Spinal cord (tissue), 10 donors: Measurements from ENCODE around the gene CLIP2. TPM values are rescaled to one million over a fixed set of nuclear protein-coding genes. Genes with fewer than 3 reads are reported as not detected.

Source experiments
- DNase-seq, 6 donors: peaks; one replicate each; pipeline versions ENCODE4 v3.0.0 to v3.0.0-alpha.2; 2013 to 2015; ENCODE audit warnings: low spot score in 6 of 6, low read depth in 4 of 6
- H3K27ac ChIP-seq: one replicate; pipeline ENCODE4 v1.5.1; 2013; ENCODE audit warnings: low read depth, low read length, control low read depth
- H3K27me3 ChIP-seq: one replicate; pipeline ENCODE4 v1.6.1; 2013; ENCODE audit warnings: low read length; ENCODE audit not compliant: control insufficient read depth, insufficient read depth
- H3K36me3 ChIP-seq: one replicate; pipeline ENCODE4 v1.6.1; 2013; ENCODE audit warnings: low read length; ENCODE audit not compliant: control insufficient read depth, insufficient read depth
- H3K4me1 ChIP-seq: one replicate; pipeline ENCODE4 v1.6.1; 2013; ENCODE audit warnings: low read length; ENCODE audit not compliant: control insufficient read depth, insufficient read depth
- H3K4me3 ChIP-seq: one replicate; pipeline ENCODE4 v1.5.1; 2013; ENCODE audit warnings: low read depth, low read length, control low read depth
- H3K9me3 ChIP-seq: one replicate; pipeline ENCODE4 v1.6.1; 2013; ENCODE audit warnings: low read length; ENCODE audit not compliant: control insufficient read depth, insufficient read depth
- WGBS: methylation state at CpG from one replicate; pipeline ENCODE4 v1.1.5; 2013; ENCODE audit warnings: missing lambda C conversion rate; ENCODE audit not compliant: insufficient coverage; 5-methylcytosine and 5-hydroxymethylcytosine counted together
- polyA plus RNA-seq, 2 donors: library from polyadenylated mRNA; unstranded; fragments of 120-200 nt; gene quantifications; one replicate each; pipeline ENCODE4 v1.2.1, GENCODE V29; 2013; ENCODE audit not compliant: insufficient read length in 2 of 2
- total RNA-seq, 2 donors: library from RNA; depleted of rRNA in 1 of 2; stranded (reverse); fragments of 120-200 nt in 1 of 2; fragments of >200 nt in 1 of 2; gene quantifications; one replicate each; pipeline versions ENCODE4 v1.2.3 to v1.2.4, GENCODE V29; 2013 to 2014
- donor health status: healthy.

Gene CLIP2
- total and polyA plus RNA-seq, 4 donors, result 34.4 to 110 (median 76.9) TPM

GRCh38 chr7:74356589-74357315, 67.5 kb downstream of the CLIP2 start:
- Histone ChIP-seq H3K36me3 (peaks cover 78% of the 10 kb centered on the region), H3K9me3 (no peaks in the 10 kb centered on the region), H3K27ac (no peak overlapping the region), H3K4me1 (no peaks in the 10 kb centered on the region), H3K27me3 (no peaks in the 10 kb centered on the region), H3K4me3 (no peak overlapping the region)
- no peak for DNase-seq
- 94% methylated on average over 9 of the region's 10 CpGs for WGBS

DNA sequence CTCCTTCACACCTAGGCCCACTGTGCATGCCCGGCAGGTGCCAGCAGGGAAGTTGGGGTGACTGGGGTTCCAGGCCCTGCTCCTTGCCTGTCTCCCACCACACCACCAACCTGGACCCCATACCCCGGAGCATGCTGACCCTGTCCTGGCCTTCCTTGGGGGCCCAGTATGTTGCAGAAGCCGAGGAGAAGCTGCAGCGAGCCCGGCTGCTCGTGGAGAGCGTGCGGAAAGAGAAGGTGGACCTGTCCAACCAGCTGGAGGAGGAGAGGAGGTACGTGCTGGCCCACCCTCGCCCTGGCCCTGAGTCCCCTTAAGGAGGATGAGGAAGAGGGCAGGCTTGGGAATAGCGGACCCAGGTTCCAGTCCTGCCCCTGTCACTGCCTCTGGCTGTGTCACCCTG, 70.8 kb downstream of the CLIP2 start:
- Histone ChIP-seq H3K4me1 (peaks cover 2% of the 10 kb centered on the region), H3K4me3 (no peak overlapping the region), H3K27me3 (no peaks in the 10 kb centered on the region), H3K9me3 (no peaks in the 10 kb centered on the region), H3K27ac (no peak overlapping the region), H3K36me3 (peaks cover 92% of the 10 kb centered on the region)
- DNase-seq, result no peak
- WGBS, result 99% methylated on average over 10 of the region's 11 CpGs

DNA sequence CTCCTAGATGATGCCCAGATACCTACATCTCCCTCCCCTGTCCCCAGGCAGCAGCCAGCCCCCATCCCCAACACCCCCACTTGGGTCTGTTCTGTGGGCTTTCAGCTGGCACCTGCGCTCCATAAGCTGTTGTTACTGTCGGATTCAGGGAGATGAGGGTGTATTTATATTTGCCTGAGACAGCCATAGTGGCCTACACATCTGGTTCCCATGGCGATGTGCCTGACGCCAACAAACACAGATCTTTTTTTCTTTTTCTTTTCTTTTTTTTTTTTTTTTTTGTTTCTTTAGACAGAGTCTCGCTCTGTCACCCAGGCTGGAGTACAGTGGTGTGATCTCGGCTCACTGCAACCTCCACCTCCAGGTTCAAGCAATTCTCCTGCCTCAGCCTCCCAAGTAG, 73.1 kb downstream of the CLIP2 start:
- Histone ChIP-seq H3K27me3 (no peaks in the 10 kb centered on the region), H3K36me3 (peaks cover 92% of the 10 kb centered on the region), H3K4me3 (no peak overlapping the region), H3K4me1 (peaks cover 12% of the 10 kb centered on the region), H3K27ac (no peak overlapping the region), H3K9me3 (no peaks in the 10 kb centered on the region)
- no peak for DNase-seq
- WGBS, result no CpG with 5 or more reads among the region's 6 CpGs

DNA sequence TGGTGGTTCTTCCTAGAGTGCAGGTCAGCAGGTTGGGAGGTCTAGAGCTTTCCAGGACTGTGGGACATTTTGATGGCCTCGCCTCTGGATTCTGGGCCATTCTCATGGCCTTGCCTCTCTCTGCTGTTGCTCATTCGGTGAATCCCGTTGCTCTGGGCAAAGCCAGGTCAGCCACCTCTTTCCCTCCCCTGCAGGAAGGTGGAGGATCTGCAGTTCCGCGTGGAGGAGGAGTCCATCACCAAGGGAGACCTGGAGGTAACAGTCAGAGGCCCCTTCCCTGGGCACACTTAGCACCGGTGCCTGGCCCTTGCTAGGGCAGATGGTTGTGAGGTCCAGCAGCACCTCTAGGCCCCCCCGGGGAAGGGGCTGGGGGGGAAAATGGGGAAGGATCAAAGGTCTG, 74.9 kb downstream of the CLIP2 start:
- Histone ChIP-seq H3K36me3 (peaks cover 91% of the 10 kb centered on the region), H3K27me3 (no peaks in the 10 kb centered on the region), H3K4me3 (no peak overlapping the region), H3K4me1 (peaks cover 12% of the 10 kb centered on the region), H3K27ac (no peak overlapping the region), H3K9me3 (no peaks in the 10 kb centered on the region)
- WGBS, result 80% methylated on average over 7 of the region's 7 CpGs
- no peak for DNase-seq

DNA sequence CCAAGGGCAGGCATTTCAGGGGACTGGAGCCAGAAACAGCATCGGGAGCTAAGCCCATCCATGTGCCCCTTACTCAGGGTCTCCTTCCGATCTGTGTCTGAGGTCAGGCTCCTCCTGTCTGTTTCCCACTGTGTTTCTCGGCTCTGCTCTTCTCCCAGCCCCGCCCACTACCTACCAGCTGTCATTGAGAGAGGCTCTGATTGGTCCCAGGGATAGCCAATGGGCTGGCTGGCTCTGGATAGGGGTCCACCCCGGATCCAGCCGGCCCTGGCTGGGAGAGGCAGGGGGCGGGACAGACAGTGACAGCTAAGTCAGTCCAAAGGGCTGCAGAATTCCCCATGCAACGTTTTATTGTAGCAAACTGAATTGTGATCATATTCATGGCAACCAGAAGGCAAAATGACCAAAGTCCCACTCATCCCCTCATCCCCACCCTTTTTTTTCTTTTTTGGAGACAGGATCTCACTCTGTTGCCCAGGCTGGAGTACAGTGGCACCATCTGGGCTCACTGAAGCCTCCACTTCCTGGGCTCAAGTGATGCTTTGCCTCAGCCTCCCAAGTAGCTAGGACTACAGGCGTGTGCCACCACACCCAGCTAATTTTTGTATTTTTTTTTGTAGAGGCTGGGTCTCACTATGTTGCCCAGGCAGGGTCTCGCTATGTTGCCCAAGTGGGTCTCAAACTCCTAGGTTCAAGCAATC, 76.3 kb downstream of the CLIP2 start:
- H3K36me3 ChIP-seq, result peaks cover 81% of the 10 kb centered on the region
- no peaks in the 10 kb centered on the region for H3K9me3 ChIP-seq
- no peak overlapping the region for H3K4me3 ChIP-seq
- H3K4me1 ChIP-seq, result peaks cover 12% of the 10 kb centered on the region
- H3K27ac ChIP-seq, result peak overlapping the region; percentile 60
- 33% methylated on average over 9 of the region's 10 CpGs for WGBS
- peak in 4 of 6 donors; percentile 33 to 90 (median 70) for DNase-seq
- no peaks in the 10 kb centered on the region for H3K27me3 ChIP-seq

DNA sequence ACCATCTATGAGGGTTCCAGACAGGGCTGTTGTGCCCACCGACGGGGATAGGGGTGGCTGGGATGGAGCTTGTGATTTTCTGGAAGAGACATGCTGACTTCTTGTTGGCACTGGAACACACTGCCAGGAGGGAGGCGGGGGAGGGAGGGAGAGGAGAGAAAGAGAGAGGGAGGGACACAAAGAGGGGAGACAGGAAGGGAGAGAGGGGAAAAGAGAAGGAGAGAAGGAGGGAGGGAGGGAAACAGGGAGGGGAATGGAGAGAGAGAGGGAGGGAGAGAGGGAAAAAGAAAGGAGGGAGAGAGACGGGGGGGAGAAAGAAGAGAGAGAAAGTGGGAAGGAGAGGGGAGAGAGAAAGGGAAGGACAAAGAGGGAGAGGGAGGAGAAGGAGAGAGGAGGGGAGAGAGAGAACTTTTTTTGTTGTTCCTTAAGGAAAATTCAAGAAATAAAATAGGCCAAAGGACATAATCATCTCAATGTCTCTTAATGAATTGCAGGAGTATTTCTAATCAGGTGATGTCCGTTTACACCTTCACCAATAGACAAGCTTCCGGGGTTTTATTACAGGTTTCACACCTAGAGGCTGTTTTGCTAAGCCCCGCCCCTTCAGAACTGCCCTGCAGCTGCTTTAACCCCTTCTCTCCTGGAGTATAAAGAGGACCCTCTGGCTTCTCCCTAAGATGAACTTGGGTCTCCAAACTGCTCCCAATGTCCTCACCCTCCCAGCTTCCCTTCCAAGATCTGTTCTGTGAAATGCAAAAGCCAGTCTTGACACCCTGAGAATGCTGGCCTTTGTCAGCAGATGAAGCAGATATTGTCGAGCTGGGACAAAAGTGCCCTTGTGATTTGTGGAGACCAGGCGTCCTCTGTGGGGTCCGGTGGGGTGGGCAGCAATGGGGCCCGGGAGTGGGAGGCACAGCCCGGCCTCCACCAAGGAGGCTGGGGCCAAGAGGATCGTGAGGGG, 82.5 kb downstream of the CLIP2 start:
- no peaks in the 10 kb centered on the region for H3K9me3 ChIP-seq
- H3K27me3 ChIP-seq, result no peaks in the 10 kb centered on the region
- peak in 3 of 6 donors; percentile 31 to 87 (median 65) for DNase-seq
- WGBS, result 19% methylated on average over 10 of the region's 13 CpGs
- H3K4me3 ChIP-seq, result no peak overlapping the region
- peaks cover 35% of the 10 kb centered on the region for H3K4me1 ChIP-seq
- H3K27ac ChIP-seq, result peak overlapping the region; percentile 81
- peaks cover 53% of the 10 kb centered on the region for H3K36me3 ChIP-seq

DNA sequence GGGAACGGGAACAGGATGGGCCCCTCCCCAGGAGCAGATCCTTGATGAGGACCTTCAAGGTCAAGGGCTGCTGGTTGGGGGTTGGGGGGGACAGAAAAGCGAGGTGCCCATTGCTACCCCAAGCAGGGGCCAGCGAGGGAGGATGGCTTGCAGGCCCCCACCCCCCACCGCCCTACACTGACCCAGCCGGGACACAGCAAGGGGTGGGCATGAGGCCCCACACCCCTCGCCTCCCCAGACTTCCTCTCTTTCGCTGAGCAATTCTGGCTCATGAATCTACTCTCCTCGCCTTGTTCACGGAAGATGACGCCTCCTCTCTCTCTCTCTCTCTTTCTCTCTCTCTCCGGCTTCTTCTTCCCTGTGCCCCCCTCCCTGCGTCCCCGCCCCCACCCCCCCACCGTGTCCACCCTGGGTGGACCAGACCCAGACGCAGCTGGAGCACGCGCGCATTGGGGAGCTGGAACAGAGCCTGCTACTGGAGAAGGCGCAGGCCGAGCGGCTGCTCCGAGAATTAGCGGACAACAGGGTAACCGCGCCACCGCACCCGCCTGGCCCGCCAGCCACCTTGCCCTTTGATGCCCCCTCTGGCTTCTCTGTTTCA, 83.4 kb downstream of the CLIP2 start:
- H3K36me3 ChIP-seq, result peaks cover 54% of the 10 kb centered on the region
- H3K4me1 ChIP-seq, result peaks cover 35% of the 10 kb centered on the region
- no peaks in the 10 kb centered on the region for H3K9me3 ChIP-seq
- H3K4me3 ChIP-seq, result no peak overlapping the region
- H3K27ac ChIP-seq, result peak overlapping the region; percentile 81
- no peaks in the 10 kb centered on the region for H3K27me3 ChIP-seq
- WGBS, result 21% methylated on average over 16 of the region's 28 CpGs
- peak in 2 of 6 donors; percentile 16 to 64 for DNase-seq

GRCh38 chr7:74373536-74373935, 84.3 kb downstream of the CLIP2 start:
- H3K4me3 ChIP-seq, result no peak overlapping the region
- 20% methylated on average over 1 of the region's 3 CpGs for WGBS
- H3K27ac ChIP-seq, result no peak overlapping the region
- DNase-seq, result no peak
- H3K27me3 ChIP-seq, result no peaks in the 10 kb centered on the region
- peaks cover 58% of the 10 kb centered on the region for H3K36me3 ChIP-seq
- no peaks in the 10 kb centered on the region for H3K9me3 ChIP-seq
- peaks cover 35% of the 10 kb centered on the region for H3K4me1 ChIP-seq

- peaks cover 63% of the 10 kb centered on the region for H3K36me3 ChIP-seq
- no peak overlapping the region for H3K4me3 ChIP-seq
- no peaks in the 10 kb centered on the region for H3K27me3 ChIP-seq
- WGBS, result 93% methylated on average over 27 of the region's 31 CpGs
- no peak overlapping the region for H3K27ac ChIP-seq
- peaks cover 40% of the 10 kb centered on the region for H3K4me1 ChIP-seq
- no peaks in the 10 kb centered on the region for H3K9me3 ChIP-seq
- DNase-seq, result no peak
These were observed 86.6 kb downstream of the CLIP2 start for GRCh38 chr7:74375726-74376220.
